Panc1 (cell line): ENCODE data around the gene C1QL1.

Experiments
- POLR2AphosphoS5 ChIP-seq: IDR thresholded peaks from 2 replicates; pipeline ENCODE4 v1.6.1; 2012; ENCODE audit warnings: mild to moderate bottlenecking, low read depth, low read length, moderate library complexity
- SIN3A ChIP-seq: IDR thresholded peaks from 2 replicates; pipeline ENCODE4 v1.6.1; 2012; ENCODE audit warnings: low read depth, mild to moderate bottlenecking, low read length, moderate library complexity, borderline replicate concordance; ENCODE audit not compliant: insufficient read depth
- TF ChIP-seq, protein P1 (sequence below): fragments of 450-650 bp; IDR thresholded peaks from 2 replicates; pipeline ENCODE4 v1.5.1; 2017; ENCODE audit warnings: mild to moderate bottlenecking

GRCh38 chr17:44911133-44912001, 56.7 kb downstream of the C1QL1 start:
- TF ChIP-seq POLR2AphosphoS5, result no peak
- TF ChIP-seq, protein P1, sequence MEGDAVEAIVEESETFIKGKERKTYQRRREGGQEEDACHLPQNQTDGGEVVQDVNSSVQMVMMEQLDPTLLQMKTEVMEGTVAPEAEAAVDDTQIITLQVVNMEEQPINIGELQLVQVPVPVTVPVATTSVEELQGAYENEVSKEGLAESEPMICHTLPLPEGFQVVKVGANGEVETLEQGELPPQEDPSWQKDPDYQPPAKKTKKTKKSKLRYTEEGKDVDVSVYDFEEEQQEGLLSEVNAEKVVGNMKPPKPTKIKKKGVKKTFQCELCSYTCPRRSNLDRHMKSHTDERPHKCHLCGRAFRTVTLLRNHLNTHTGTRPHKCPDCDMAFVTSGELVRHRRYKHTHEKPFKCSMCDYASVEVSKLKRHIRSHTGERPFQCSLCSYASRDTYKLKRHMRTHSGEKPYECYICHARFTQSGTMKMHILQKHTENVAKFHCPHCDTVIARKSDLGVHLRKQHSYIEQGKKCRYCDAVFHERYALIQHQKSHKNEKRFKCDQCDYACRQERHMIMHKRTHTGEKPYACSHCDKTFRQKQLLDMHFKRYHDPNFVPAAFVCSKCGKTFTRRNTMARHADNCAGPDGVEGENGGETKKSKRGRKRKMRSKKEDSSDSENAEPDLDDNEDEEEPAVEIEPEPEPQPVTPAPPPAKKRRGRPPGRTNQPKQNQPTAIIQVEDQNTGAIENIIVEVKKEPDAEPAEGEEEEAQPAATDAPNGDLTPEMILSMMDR, result peak; percentile 28
- TF ChIP-seq SIN3A, result no peak
